ENCODE results near the gene TPST1.

DNA sequence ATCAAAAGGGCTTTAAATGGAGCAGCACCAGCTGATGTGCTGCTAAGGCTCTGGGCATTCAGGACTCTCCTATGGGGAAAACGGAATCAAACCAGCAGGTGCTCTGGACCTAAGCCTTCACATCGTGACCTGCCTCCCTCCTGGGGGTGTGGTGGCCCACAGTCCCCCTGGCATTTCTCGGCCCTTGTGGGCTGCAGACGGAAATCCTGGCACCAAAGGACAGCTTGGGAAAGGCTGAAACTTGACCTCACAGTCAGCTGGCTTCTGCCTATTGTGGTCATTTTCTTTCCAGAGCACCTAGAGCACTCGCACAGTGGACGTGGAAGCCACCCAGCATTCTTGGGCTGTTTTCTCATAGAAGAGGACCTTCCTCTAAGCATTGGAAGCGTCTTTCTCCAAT lies 74.8 kb downstream of the TPST1 start:
- TF ChIP-seq CTCF (IDR thresholded peaks at IDR 0.05) (no peak), POLR2A (IDR thresholded peaks at IDR 0.05) (no peak)

Measured in thyroid gland (tissue), 4 donors.